Tibial nerve (tissue), 4 donors: ENCODE measurements around the gene DVL2. TPM values are rescaled to one million over a fixed set of nuclear protein-coding genes. Genes with fewer than 3 reads are reported as not detected.

Experiments used
- DNase-seq, 2 donors: peaks; one replicate each; pipeline ENCODE4 v3.0.0-alpha.2; 2019; ENCODE audit warnings: low spot score in 2 of 2
- H3K27ac ChIP-seq, 4 donors: fragments of 200-600 bp; sonication (generic) in 3 of 4; one replicate each; pipeline ENCODE4 v1.5.1; 2017 to 2019; ENCODE audit warnings: mild to moderate bottlenecking in 1 of 4
- H3K27me3 ChIP-seq, 2 donors: fragments of 200-600 bp; sonication (generic) in 1 of 2; one replicate each; pipeline versions ENCODE4 v1.5.1 to v1.6.0; 2017 to 2019
- H3K36me3 ChIP-seq, 3 donors: fragments of 200-600 bp; sonication (generic); one replicate each; pipeline ENCODE4 v1.5.1; 2018 to 2019
- H3K4me1 ChIP-seq, 4 donors: fragments of 200-600 bp; sonication (generic) in 3 of 4; one replicate each; pipeline ENCODE4 v1.5.1; 2017 to 2019
- H3K4me3 ChIP-seq, 4 donors: fragments of 200-600 bp; sonication (generic) in 3 of 4; one replicate each; pipeline ENCODE4 v1.5.1; 2017 to 2019; ENCODE audit warnings: mild to moderate bottlenecking in 1 of 4, moderate library complexity in 1 of 4
- H3K9me3 ChIP-seq, 4 donors: fragments of 200-600 bp; sonication (generic) in 3 of 4; one replicate each; pipeline ENCODE4 v1.5.1; 2017 to 2019
- CTCF ChIP-seq, 5 experiments: fragments of 200-600 bp in 3 of 5; fragments of 450-650 bp in 2 of 5; sonication (generic) in 3 of 5; IDR thresholded peaks; one replicate each; pipeline ENCODE4 v1.5.1; 2016 to 2019; ENCODE audit warnings: antibody characterized with exemption in 5 of 5, mild to moderate bottlenecking in 3 of 5, moderate library complexity in 2 of 5
- EP300 ChIP-seq, 2 donors: sonication (generic); formaldehyde crosslinking; IDR thresholded peaks; one replicate each; pipeline ENCODE4 v1.6.1; 2017; ENCODE audit warnings: antibody characterized with exemption in 2 of 2, mild to moderate bottlenecking in 1 of 2
- POLR2A ChIP-seq, 2 donors: fragments of 450-650 bp; IDR thresholded peaks; one replicate each; pipeline ENCODE4 v1.6.1; 2017; ENCODE audit warnings: antibody characterized with exemption in 2 of 2, mild to moderate bottlenecking in 2 of 2, moderate library complexity in 2 of 2
- WGBS, 2 donors: methylation state at CpG; one replicate each; pipeline ENCODE4 v1.1.5; 2018; 5-methylcytosine and 5-hydroxymethylcytosine counted together
- total RNA-seq, 4 donors: library from RNA; depleted of rRNA; stranded (reverse); fragments of >200 nt; gene quantifications; one replicate each; pipeline ENCODE4 v1.1.0, GENCODE V29; 2016

Gene DVL2
- 10 to 100 TPM; 41.4 to 51.2 (median 46.7) TPM for total RNA-seq

- TF ChIP-seq POLR2A (IDR thresholded peaks at IDR 0.05) = peak; percentile 57 to 89
- peak in 1 of 5 experiments; percentile 35 for TF ChIP-seq CTCF (IDR thresholded peaks at IDR 0.05)
- TF ChIP-seq EP300 (IDR thresholded peaks at IDR 0.05) = peak; percentile 56 to 91
- no peaks in the 10 kb centered on the region for H3K9me3 ChIP-seq
- H3K4me1 ChIP-seq = peaks cover 0 to 61% (median 25%) of the 10 kb centered on the region in 4 donors
- no peaks in the 10 kb centered on the region for H3K27me3 ChIP-seq
- DNase-seq = peak; percentile 94 to 97
- H3K4me3 ChIP-seq = peak within 1 kb of the TSS; percentile 61 to 96 (median 94)
- peak within 1 kb of the TSS; percentile 83 to 96 (median 88) for H3K27ac ChIP-seq
- H3K36me3 ChIP-seq = peaks cover 0 to 35% (median 7%) of the 10 kb centered on the region in 3 donors
- WGBS, 2 donors = 0 to 1% methylated on average over 26 to 63 of the region's 72 CpGs
Measured at GRCh38 chr17:7234083-7234951, at the start of gene DVL2. TSS of gene DVL2 (minus strand) at chr17:7234517. CDS start at chr17:7234262, 255 bp downstream.

DNA sequence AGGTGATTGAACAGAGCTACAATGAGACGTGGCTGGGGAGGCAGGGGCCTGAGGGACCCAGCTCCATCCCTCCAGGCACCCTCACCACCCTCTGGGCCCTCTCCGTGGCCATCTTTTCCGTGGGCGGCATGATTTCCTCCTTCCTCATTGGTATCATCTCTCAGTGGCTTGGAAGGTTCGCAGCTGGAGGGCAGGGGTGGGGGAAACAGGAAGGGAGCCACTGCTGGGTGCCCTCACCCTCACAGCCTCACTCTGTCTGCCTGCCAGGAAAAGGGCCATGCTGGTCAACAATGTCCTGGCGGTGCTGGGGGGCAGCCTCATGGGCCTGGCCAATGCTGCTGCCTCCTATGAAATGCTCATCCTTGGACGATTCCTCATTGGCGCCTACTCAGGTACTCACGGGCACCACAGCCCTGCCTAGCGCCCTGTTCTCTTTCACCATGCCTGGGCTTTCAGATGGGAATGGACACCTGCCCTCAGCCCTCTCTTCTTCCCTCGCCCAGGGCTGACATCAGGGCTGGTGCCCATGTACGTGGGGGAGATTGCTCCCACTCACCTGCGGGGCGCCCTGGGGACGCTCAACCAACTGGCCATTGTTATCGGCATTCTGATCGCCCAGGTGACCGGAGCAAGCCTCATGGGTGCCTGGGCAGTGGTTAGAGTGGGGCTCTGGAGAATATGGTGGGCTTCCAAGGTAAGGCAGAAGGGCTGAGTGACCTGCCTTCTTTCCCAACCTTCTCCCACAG lies 49.3 kb upstream of the DVL2 start:
- peaks cover 0 to 27% (median 13%) of the 10 kb centered on the region in 4 donors for H3K4me1 ChIP-seq
- TF ChIP-seq CTCF (IDR thresholded peaks at IDR 0.05) (no peak), POLR2A (IDR thresholded peaks at IDR 0.05) (no peak), EP300 (IDR thresholded peaks at IDR 0.05) (no peak)
- no peak overlapping the region for H3K27ac ChIP-seq
- no peaks in the 10 kb centered on the region for H3K9me3 ChIP-seq
- H3K36me3 ChIP-seq = no peaks in the 10 kb centered on the region
- no peak overlapping the region for H3K4me3 ChIP-seq
- peaks cover 0 to 42% of the 10 kb centered on the region in 2 donors for H3K27me3 ChIP-seq
- WGBS, 2 donors = 85% methylated on average over 18 of the region's 18 CpGs
- DNase-seq = no peak

GRCh38 chr17:7282752-7283321 lies 48.5 kb upstream of the DVL2 start:
- Histone ChIP-seq H3K27ac (peak overlapping the region in 1 of 4 donors; percentile 86), H3K36me3 (no peaks in the 10 kb centered on the region), H3K4me1 (peaks cover 0 to 27% (median 13%) of the 10 kb centered on the region in 4 donors), H3K9me3 (no peaks in the 10 kb centered on the region), H3K27me3 (peaks cover 0 to 34% of the 10 kb centered on the region in 2 donors), H3K4me3 (peak overlapping the region in 1 of 4 donors; percentile 59)
- no peak for DNase-seq
- TF ChIP-seq CTCF (IDR thresholded peaks at IDR 0.05) = no peak
- TF ChIP-seq EP300 (IDR thresholded peaks at IDR 0.05) = no peak
- no peak for TF ChIP-seq POLR2A (IDR thresholded peaks at IDR 0.05)
- WGBS, 2 donors = 50 to 69% methylated on average over 6 of the region's 6 CpGs

DNA sequence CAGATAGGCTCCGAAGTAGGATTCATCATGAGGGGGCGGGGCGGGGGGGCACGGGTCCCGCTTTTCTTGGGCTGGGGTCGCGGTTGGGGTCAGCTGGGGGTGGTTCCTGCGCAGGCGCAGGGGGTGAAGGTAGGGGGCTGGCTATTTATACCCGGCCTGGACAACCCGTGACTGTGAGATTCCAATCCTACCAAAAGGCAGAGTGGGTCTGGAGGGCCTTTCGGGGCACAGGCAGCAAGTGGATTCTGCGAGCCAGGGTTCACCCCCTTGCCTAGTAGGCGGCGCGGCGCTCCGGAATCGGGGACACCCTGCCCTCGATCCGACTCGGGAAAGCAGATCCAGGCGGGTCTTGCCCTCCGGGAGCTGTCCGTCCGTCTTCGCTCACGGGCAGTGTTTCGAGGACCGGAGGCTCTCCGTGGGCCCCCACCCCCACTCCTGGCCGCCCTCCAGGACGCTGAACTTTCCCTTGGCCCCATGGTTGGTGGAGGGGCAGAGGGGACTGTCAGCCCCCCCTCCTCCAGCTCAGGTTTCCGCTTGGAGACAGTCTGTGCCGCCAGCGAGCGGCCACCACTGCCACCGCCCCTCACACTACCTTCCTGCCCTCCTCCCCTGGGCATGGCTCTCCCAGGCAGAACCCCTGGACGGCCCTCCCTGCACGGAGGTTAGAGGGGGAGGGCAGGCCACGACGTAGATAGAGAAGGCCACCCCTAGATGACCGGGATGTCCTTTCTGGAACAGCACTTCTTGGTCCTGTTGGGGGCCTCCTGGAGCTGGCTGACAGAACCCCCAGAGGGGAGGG lies 47.8 kb upstream of the DVL2 start:
- Histone ChIP-seq H3K4me3 (peak overlapping the region; percentile 5 to 59 (median 26)), H3K4me1 (peaks cover 0 to 27% (median 13%) of the 10 kb centered on the region in 4 donors), H3K27me3 (peaks cover 0 to 27% of the 10 kb centered on the region in 2 donors), H3K27ac (peak overlapping the region in 3 of 4 donors; percentile 21 to 86 (median 67)), H3K36me3 (no peaks in the 10 kb centered on the region), H3K9me3 (no peaks in the 10 kb centered on the region)
- 1 to 2% methylated on average over 30 to 42 of the region's 43 CpGs for WGBS, 2 donors
- TF ChIP-seq POLR2A (IDR thresholded peaks at IDR 0.05) (no peak), EP300 (IDR thresholded peaks at IDR 0.05) (no peak), CTCF (IDR thresholded peaks at IDR 0.05) (no peak)
- no peak for DNase-seq
